ENCODE results near the gene CNGB1.
"Not testable (repeated sequence)": the region's sequence is repeated elsewhere in the genome, so short reads cannot be mapped to it uniquely, and the experiment has no call there.

Gene CNGB1

DNA sequence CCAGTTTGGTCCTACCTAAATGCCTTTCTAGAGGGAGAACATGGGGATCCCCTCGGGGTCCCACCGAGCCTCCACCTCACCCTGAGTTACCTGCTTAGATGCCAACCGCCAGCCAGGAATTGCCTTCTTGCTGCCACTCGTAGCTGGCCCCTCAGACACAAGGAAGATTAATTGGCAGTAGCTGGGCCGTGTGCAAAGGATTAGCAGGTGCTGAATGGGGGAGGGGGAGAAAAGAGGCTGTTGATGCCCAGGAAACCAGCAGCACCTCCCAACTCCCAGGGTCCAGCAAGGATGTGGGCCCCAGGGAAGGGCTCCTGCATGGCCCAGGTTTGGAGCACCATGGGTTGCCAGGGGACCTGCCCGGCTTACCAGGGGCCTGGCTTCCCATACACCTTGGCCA lies at the start of gene CNGB1:
TSS of gene CNGB1 (minus strand) at position 159 of the 400 bp plus-strand sequence. CDS start 3,842 bp downstream, outside the sequence.
- no peak for DNase-seq

DNA sequence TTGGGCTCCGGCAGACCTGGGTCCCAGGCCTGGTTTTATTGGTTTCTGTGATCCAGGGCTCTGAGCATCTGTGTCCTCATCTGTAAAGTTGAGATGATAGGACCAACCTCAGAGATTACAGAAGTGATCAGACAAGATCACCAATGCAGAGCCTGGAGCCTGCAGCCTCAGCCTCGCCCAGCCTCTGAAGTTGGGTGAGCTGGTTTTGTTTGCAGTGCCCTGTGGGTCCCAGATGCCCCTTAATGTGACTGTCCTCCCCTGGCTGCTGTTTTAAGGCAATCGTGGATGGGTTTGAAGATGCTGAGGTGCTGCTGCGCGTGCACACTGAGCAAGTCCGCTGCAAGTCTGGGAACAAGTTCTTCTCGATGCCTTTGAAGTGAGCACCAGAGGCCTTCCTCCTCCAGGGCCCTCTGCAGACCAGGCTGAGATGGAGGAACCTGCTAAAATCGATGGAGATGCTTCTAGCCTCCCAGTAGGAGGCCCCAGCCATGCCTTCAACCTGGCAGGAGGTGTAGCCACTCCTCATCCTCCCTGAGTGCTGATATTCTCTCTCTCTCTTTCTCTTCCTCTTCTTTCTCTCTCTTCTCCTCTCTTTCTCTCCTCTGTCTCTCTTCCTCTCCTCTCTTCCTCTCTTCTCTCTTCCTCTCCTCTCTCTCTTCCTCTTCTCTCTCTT lies 49.1 kb upstream of the CNGB1 start:
- DNase-seq = no peak

DNA sequence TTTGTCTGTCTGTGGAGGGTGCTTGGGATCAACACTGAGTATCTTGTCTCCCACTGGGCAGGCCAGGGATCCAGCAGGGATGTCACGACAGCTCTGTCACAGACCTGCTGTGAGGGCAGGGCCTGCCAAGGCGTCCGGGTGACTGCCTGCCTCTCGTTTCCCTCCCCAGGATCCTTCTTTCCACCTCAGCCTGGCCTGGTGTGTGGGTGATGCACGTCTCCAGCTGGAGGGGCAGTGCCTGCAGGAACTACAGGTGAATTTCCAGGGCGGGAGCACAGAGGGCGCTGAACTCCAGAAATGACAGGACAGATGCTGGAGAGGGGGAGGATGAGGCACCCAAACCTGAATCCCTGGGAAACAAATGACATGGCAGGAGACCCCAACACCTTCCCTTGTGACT lies 47.9 kb upstream of the CNGB1 start:
- no peak for DNase-seq

DNA sequence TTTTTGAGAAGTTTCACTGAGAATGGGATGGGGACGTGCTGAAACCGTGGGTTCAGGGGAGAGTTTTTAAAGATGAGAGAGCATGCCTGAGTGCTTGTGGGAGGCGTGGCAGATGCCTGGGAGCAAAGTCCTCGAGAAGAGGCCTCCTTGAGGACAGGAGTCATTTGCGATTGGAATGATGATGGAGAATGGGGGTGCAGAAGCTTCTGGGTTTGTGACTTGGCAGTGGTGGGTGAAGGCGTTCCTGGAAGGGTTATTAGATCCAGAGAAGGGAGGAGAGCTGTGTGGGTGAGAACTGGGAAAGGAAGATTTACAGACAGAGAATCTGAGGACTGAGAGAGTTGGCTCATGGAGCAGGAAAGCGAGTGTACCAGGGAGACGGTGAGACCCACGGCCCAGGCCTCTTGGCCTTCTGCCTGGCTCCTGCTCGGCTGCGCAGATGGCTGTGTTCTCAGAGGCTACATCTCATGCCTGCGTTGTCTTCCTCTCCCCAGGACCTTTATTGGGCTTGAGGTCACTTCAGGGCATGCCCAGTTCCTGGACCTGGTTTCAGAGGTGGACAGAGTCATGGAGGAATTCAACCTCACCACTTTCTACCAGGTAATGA lies 46.0 kb upstream of the CNGB1 start:
- no peak for DNase-seq

DNA sequence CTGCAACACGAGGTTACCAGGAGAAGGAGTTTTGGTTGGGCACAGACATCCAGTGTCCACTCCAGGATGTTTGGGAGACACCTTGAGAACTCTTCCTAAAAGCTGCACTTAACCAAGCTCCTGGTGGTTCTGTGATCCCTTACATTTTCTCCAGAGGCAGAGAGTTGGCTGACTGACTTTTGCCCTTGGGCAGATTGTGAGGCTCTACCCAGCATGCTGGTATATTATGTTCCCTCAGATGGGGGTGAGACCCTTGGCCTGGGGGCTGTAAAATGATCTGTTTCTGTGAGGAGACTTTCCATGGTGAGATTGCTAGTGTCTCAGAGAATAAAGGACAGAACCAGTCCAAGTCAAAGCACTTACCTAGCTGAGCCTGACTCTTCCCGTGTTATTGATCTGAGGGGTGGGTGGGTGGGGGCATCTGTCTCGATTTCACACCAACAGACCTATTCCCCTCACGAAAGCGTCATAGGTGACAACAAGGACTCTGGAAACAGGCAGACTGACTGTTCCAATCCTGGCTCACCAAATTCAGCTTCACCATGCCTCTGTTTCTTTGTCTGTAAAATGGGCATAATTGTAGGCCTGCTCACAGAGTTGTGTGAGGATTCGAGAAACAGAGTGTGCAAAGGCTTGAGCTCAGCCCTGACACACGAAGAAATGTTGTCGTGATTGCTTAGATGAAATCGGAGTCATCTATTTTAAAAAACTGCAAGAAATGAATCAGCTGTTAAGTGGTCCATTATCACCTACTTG lies 42.5 kb upstream of the CNGB1 start:
- DNase-seq = no peak

DNA sequence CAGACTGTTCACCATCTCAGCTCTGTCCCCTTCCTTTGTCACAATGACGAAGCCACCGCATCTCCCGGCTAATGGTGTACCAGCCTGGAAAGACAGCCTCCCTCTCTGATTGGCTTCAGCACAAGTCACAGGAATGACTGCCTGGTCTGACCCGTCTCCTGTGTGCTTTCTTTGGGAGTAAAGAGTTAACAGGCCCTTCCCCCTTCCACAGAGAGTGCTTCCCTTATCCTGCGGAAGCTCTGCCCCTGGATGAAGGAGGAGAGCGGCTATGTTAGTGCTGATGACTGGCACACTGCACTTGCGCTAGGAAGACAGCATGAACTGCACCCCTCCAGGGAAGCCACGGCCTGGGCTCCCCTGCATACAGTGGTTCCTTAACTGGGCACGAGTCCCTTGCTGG lies 41.6 kb upstream of the CNGB1 start:
- no peak for DNase-seq

DNA sequence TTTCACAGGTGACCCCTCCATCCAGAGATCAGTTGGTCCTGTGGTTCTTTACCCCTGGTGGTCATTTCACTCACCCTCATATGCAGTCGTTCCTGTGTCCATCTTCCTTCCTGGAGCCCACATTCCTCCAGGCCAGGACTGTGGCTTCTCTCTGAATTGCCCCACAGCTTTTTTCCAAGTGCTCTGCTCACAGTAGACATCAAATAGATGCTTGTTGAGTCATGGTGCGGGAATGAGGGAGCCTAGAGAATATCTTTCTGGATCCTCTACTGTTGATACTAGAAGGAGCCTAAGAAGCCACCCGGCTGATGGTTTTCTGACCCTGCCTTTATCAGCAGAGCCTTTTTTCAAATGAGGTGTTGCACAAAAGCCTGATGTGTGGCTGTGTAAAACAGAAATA lies 40.7 kb upstream of the CNGB1 start:
- DNase-seq = no peak

DNA sequence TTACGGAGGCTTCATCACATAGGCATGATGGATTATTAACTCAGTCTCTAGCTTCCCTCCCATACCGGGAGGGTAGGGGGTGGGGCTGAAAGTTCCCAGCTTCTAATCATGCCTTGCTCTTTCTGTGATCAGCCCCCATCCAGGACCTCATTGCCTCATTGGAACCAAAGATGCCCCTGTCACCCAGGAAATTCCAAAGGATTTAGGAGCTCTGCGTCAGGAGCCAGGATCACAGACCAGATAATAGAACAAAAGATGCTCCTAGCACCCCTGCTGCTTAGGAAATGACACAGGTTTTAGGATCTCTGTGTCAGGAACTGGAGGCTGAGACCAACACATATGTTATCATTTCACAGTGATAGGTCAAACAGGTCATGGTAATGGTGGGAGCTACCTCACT lies 40.0 kb upstream of the CNGB1 start:
- DNase-seq = no peak

DNA sequence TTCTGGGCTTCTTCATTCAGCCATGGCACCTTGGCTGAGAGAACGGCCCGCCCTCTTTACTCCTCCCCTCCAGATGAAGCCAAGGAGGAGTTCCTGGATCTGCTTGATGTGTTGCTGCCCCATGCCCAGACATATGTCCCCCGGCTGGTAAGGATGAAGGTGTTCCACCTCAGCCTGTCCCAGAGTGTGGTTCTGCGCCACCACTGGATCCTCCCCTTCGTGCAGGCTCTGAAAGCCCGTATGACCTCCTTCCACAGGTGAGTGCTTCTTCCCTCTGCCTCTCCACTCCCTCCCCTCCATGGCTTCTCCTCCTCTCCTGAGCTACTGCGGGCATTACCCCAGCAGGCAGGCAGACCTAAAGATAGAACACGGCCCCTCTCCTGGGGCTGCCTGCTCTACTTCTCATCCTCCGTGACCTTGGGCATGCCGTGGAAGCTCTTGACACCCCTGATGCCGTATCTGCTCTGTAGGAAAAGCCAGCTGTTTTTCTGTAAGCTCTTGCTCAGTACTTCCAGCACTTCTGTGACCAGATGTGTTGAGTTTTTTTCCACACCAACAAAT lies 39.0 kb upstream of the CNGB1 start:
- no peak for DNase-seq

DNA sequence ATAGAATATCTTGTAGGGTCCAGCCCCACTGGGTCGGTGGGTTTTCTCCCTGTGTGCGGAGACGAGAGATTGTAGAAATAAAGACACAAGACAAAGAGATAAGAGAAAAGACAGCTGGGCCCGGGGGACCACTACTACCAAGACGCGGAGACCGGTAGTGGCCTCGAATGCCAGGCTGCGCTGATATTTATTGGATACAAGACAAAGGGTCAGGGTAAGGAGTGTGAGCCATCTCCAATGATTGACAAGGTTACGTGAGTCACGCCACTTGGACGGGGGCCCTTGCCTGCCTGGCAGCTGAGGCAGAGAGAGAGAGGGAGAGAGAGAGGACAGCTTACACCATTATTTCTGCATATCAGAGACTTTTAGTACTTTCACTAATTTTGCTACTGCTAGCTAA lies 33.8 kb upstream of the CNGB1 start:
- DNase-seq = not testable (repeated sequence)

DNA sequence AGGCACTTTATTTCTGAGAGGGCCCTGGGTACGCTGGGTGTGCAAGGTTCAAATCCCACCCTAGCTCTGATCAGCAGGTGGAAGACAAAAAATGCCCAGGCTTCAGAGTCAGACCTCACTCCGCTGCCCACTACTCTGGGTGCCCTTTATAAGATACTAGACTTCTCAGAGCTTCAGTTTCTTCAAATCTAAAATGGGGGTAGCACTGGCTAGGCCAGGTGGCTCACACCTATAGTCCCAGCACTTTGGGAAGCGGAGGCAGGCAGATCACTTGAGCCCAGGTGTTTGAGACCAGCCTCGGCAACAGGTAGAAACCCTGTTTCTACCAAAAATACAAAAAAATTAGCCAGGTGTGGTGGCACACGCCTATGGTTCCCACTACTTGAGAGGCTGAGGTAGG lies 32.0 kb upstream of the CNGB1 start:
- no peak for DNase-seq

DNA sequence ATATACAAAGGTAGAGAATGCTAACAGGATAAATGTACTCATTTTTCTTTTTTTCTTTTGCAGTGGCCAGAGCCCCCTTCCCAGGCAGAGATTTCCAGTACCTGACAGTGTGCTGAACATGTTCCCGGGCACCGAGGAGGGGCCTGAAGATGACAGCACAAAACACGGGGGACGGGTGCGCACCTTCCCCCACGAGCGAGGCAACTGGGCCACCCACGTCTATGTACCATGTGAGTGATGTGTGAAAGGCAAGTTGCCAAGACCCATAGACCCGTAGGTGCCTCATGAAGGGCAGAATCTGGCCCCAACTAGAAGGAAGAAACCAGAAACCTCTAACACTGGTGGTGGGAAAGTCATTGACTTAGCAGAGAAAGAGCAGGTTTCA lies 31.5 kb upstream of the CNGB1 start:
- DNase-seq = no peak

DNA sequence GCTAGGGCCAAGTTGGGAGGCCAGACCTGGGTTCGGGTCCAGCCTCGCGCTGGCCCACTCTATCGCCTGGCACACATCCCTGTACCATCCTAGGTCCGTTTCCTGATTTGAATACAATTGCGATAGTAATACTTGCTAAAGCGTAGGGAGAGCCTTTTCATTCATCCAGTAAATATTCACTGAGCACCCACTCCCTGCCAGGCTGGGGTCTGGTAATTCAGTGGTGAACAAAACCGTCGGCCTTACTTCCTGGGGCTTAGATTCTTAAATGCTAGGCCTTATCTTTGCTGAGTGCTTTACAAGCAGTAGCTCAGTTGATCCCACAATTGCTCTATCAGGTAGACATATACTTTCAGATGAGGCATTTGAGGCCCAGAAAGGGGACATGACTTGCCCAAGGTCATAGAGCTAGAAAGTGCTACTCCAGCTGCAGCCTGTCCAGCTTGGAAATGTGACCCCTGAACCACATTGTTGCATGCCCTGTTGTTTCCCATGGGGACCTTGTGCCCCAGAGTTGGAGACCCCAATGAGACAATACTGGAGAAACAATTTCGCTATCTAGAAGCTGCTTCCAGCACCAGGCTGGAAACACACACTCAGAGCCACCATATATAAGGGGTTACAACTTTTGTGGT lies 31.0 kb upstream of the CNGB1 start:
- no peak for DNase-seq

DNA sequence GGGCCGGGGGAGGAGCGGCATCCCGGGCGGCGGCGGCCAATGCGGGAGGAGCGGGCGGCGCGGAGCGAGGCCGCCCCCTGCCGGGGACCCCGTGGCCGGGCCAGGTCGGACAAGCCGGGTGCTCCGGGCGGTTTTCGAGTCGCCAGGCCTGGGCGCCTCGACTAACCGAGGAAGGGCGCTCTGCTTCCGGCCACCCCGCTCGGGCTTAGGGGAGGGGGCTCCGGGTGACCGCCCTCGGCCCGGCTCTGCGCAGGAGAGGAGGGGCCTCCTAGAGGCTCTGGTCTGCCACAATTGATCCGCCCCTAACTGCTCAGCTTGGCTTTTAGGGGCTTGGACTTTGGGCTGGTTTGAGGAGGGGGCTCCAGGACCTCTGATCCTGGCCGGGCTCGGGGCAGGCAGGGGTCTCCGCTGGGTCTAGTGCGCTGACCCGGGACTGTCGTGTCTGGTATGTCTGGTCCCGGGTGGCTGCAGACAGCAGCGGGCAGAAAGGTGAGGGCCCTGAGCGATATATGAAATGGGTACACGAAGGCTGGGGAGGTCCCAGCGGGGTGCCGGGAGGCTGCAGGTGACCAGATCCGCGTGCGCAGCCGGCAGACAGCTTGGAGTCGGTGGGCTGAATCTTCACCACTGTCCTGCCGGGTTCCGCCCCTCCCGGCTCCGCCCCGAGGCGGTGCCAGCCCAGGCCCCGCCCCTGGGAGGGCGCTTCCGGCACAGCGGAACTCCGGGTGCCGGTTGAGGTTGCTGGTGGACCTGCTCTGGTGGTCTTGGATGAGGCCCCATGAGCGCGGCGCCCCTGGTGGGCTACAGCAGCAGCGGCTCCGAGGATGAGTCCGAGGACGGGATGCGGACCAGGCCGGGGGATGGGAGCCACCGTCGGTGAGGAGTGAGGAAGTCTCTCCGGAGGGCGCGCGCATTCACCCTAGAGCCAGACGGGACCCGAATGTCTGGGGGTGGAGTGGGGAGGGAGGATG lies 30.1 kb upstream of the CNGB1 start, which contains the start of gene USB1:
TSS of gene USB1 (plus strand) at position 702 of the 971 bp plus-strand sequence. CDS start at position 779, 77 bp downstream.
- peak; percentile 85 for DNase-seq

DNA sequence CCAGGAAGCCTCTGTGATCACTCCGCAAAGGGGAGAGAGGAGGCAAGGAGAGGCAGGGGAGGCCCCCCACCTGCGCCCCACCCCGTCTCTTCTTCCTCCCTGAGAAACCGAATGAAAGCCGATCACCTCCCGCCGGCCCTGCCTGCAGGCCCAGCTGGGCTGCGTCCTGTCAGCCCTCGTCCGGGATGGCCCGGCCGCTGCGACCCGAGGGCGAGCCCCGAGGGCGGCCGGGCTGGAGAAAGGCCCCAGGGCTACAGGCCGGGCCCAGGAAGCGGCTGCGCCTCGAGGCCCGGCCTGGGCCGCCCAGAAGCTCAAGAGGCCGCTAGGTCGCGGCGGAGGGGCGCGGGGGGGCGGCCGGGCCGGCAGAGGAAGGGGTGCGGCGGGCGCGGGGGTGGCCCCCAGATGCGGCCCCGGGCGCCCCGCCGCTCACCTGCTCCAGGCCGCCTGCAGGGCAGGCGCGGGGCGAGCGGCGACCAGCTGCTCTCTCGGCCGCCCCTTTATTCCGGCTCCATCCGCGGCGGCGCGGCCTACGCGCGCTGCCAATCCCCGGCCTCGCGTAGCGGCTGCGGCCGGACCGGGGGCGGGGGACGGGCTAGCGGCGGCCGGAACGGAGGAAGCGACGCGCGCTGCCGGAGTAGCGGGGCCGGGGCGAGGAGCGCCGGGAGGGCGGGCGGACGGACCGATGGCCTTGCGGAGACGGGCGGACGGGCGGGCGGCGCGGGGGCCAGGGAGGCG lies 29.2 kb upstream of the CNGB1 start, which contains the start of gene ZNF319:
TSS of gene ZNF319 (minus strand) at position 702 of the 735 bp plus-strand sequence. CDS start 2,407 bp downstream, outside the sequence.
- DNase-seq = no peak

DNA sequence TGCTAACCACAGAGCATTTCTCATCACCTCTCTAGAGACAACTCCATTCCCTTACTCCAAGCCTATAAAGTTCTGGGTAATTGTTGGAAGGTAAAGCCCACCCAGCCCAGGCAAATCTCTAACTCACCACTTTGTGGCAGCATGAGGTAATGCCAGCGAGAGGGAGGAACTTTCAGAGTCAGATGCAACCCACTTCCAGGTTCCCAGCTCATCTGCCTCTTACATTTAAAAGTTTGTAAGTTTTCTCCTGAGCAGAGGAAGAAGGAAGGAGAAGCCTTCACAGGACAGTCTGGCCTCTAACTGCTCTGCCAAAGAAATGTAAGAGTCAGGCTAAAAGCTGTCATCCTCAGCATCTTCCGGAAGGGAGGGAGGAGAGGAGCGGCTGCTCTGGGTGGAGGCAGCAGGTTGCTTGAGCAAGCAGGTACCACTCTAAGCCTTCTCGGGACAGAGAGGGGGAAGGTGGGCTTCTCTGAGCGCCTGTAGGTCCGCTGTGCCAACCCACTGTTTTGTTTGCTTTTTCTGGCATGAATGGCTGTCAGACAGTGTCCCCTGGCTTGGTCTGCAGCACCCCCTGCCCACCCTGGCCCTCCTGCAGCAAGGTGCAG lies 28.5 kb upstream of the CNGB1 start:
- DNase-seq = peak; percentile 47

DNA sequence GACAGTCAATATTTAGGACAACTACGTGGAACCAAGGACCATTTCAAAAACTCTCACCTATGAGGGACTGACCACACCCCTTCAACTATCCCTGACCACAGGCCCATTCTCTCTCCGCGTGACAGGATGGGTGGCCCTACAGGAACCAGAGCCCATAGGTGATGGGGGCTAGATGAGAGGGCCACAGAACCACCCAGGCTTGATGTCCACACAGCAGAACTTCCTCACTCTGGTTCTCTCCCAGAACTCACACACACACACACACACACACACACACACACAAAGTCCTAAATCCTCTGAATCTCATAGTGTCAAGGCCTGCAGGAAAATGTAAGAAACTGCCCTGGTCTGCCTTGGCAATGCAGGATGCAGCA lies 28.1 kb upstream of the CNGB1 start:
- DNase-seq = no peak

DNA sequence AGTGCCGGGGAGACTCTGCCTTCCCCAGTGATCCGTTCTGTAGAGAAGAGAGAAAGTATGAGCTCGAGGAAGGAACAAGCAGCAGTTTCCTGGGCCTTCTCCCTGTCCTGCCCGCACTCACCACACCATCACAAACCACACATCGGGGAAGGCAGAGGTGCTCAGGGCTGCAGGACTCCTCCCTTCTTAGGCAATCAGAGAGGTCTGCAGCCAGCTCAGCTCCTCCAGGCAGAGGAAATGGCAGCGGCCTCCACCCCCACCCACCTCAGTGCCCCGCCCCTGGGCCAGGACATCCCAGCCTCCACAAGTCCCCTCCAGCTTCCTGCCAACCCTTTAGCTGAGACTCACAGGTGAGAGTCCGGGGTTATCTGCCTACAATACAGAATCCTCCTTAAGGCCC lies 27.6 kb upstream of the CNGB1 start:
- peak; percentile 69 for DNase-seq

DNA sequence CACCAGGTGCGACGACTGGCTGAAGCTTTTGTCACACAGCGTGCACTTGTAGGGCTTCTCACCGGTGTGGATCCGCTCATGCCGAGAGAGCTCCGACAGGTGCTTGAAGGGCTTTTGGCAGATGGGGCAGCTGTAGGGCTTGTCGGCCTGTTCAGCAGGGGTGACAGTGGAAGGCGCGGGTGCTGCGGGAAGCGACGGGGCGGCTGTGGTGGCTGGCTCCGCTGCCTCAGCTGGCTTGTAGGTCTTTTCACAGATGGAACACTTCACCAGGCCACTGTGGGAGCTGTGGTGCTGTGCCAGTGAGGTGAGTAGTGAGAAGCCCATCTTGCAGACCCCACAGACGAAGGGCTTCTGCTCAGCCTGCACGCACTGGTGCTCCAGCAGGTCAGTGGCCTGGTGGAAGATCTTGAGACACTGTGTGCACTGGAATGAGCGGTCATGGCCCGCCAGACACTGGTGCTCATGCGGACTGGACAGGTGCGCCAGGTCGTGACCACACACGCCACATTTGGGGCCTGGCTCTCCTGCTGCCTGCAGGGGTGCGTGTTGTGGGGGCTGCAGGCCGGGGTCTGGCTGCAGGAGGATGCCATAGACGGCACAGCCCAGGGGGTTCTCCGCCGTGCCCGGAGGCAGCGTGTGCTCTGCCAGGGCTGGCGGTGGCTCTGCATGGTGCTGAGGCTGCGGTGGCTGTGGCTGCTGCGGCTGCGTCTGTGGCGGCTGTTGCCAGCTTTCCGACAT lies 26.8 kb upstream of the CNGB1 start:
- DNase-seq = no peak

DNA sequence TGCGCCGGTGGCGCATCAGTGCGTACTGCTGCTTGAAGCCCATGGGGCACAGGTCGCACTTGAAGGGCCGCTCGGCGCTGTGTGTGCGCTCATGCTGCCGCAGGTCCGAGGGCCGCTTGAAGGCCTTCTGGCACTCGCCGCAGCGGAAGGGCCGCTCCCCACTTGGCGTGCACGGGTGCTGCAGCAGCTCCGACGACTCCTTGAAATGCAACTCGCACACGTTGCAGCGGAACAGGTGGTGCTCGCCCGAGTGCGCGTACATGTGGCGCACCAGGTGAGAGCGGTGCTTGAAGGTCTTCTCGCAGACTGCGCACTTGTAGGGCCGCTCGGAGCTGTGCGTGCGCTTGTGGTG lies 26.2 kb upstream of the CNGB1 start:
- DNase-seq = no peak

Data from activated CD4-positive, alpha-beta T cell treated with anti-CD3 and anti-CD28 coated beads for 48 hours (primary cell).